IPS-NIHi11 (cell line): ENCODE data around the gene NLRP3.
"Not testable (repeated sequence)": the region's sequence is repeated elsewhere in the genome, so short reads cannot be mapped to it uniquely, and the experiment has no call there.

Experiments used
- DNase-seq: peaks from one replicate; pipeline ENCODE4 v3.0.0; 2012; ENCODE audit warnings: mixed read lengths, low spot score

The NLRP3 gene

GRCh38 chr1:247390996-247391395 lies 25.0 kb upstream of the NLRP3 start:
- DNase-seq: no peak

GRCh38 chr1:247392088-247392487 lies 23.9 kb upstream of the NLRP3 start:
- no peak for DNase-seq

- not testable (repeated sequence) for DNase-seq
Measured at GRCh38 chr1:247395075-247395474, 20.9 kb upstream of the NLRP3 start.

- peak; percentile 45 for DNase-seq
Measured at GRCh38 chr1:247400685-247401084, 15.3 kb upstream of the NLRP3 start.

- DNase-seq: no peak
Measured at GRCh38 chr1:247401310-247402119, 14.5 kb upstream of the NLRP3 start.

GRCh38 chr1:247402120-247402675 lies 13.8 kb upstream of the NLRP3 start:
- DNase-seq: no peak

- no peak for DNase-seq
Measured at GRCh38 chr1:247406014-247406656, 9.8 kb upstream of the NLRP3 start.

- DNase-seq: no peak
Measured at GRCh38 chr1:247407180-247407616, 8.8 kb upstream of the NLRP3 start.

- no peak for DNase-seq
Measured at GRCh38 chr1:247408100-247408499, 7.9 kb upstream of the NLRP3 start.

- no peak for DNase-seq
Measured at GRCh38 chr1:247409869-247410544, 6.0 kb upstream of the NLRP3 start.

GRCh38 chr1:247411621-247412327 lies 4.2 kb upstream of the NLRP3 start:
- no peak for DNase-seq

- DNase-seq: no peak
Measured at GRCh38 chr1:247417831-247418230, 1.9 kb downstream of the NLRP3 start.

- DNase-seq: no peak
Measured at GRCh38 chr1:247419336-247419735, 3.4 kb downstream of the NLRP3 start.

- no peak for DNase-seq
Measured at GRCh38 chr1:247421074-247421473, 5.1 kb downstream of the NLRP3 start.

- DNase-seq: no peak
Measured at GRCh38 chr1:247429496-247429895, 13.5 kb downstream of the NLRP3 start.

- DNase-seq: no peak
Measured at GRCh38 chr1:247430434-247430833, 14.5 kb downstream of the NLRP3 start.

- DNase-seq: no peak
Measured at GRCh38 chr1:247431643-247432042, 15.7 kb downstream of the NLRP3 start.

- DNase-seq: no peak
Measured at GRCh38 chr1:247434005-247434404, 18.0 kb downstream of the NLRP3 start.

- no peak for DNase-seq
Measured at GRCh38 chr1:247435030-247435758, 19.2 kb downstream of the NLRP3 start.

- DNase-seq: no peak
Measured at GRCh38 chr1:247435759-247436147, 19.8 kb downstream of the NLRP3 start.
